ENCODE data around the gene DIDO1. TPM values are rescaled to one million over a fixed set of nuclear protein-coding genes. Genes with fewer than 3 reads are reported as not detected.
A peak's percentile ranks its signal among the peaks of the same experiment; 100 is the strongest.

DIDO1 gene
- total and polyA plus RNA-seq, 2 donors (not counting 1 experiment from before 2014, with no cell fraction given) = 57.6 to 124 TPM

DNA sequence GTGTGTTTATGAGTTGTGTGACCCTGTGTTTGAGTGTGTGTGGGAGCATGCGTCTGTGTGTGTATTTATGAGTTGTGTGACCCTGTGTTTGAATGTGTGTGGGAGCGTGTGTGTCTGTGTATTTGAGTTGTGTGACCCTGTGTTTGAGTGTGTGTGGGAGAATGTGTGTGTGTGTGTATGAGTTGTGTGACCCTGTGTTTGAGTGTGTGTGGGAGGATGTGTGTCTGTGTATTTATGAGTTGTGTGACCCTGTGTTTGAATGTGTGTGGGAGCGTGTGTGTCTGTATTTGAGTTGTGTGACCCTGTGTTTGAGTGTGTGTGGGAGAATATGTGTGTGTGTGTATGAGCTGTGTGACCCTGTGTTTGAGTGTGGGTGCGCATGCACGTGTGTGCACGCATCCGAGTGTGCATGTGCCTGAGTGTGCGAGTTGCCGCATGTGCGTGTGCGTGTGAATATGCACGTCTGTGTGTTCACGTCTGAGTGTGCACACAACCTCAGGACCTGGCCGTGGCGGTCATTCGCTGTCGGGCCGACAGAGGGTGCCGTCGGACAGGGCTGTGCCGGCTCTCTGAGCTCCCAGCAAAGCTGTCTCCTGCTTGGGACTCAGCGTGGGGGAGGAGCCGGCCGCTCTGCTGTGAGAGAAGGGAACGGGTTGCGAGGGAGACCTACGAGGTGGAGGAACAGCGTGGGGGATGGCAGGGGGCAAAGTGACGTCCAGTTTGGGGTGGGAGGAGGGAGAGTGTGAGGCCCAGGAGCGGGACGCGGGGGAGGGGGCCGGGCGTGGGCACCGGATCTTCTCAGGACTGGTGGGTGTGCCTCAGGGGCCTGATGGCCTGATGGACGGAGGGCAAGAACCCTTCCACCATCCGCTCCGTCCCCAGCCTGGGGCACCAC is 45.9 kb upstream of the DIDO1 start:
- peak overlapping the region; percentile 71 for H2AFZ ChIP-seq (ENCODE audit: insufficient read depth, low read depth, low read length, poor library complexity, severe bottlenecking)
- H3K27me3 ChIP-seq (replicated peaks in 1 of 4; ENCODE audit: control extremely low read depth in 1 of 4, control insufficient read depth in 3 of 4, insufficient read depth in 4 of 4, low read length in 3 of 4) = peaks cover 0 to 63% (median 27%) of the 10 kb centered on the region in 4 experiments
- ATAC-seq (ENCODE audit: low read depth) (peak; percentile 96), DNase-seq (peak; percentile 88)
- no peak overlapping the region for H3K27ac ChIP-seq (ENCODE audit: low read length in 2 of 2)
- Mint-ChIP-seq H3K9me3 (ENCODE audit: insufficient read depth) (no peaks in the 10 kb centered on the region), H3K4me3 (peak overlapping the region; percentile 82), H3K4me1 (peaks cover 29% of the 10 kb centered on the region), H3K27me3 (peaks cover 38% of the 10 kb centered on the region), H3K27ac (peak overlapping the region; percentile 37)
- H3K4me2 ChIP-seq (replicated peaks; ENCODE audit: low read depth, low read length, poor library complexity, severe bottlenecking) = peak overlapping the region; percentile 87
- peak overlapping the region; percentile 17 for H3K9ac ChIP-seq (ENCODE audit: low read length)
- ChIA-PET POLR2A (interaction anchor here (1.3 to 1.7 kb wide), 3 partner anchors 18 to 72 kb away, joined by 3 to 12 read pairs (median 7); no protein-coding TSS in a partner anchor), CTCF (interaction anchor here (0.6 to 1.9 kb wide), 22 partner anchors 9 to 251 kb away, joined by 3 to 24 read pairs (median 4); partner anchors contain the start of gene SLC17A9)
- peaks cover 0 to 9% (median 0%) of the 10 kb centered on the region in 3 donors for H3K9me3 ChIP-seq (ENCODE audit: control extremely low read depth in 1 of 3, control insufficient read depth in 2 of 3, insufficient read depth in 1 of 3, low read length in 2 of 3)
- 4% methylated on average over 37 of the region's 38 CpGs for WGBS (ENCODE audit: insufficient coverage)
- intact Hi-C loops (cut with micrococcal nuclease) = loop anchor here (1.0 kb wide), 4 partner anchors 18 to 84 kb away; no protein-coding TSS in a partner anchor
- TF ChIP-seq CTCF (IDR thresholded peaks at IDR 0.05) = peak; percentile 85
- TF ChIP-seq EZH2 (IDR thresholded peaks at IDR 0.05; ENCODE audit: borderline replicate concordance, insufficient read depth, low read depth, low read length, poor library complexity, severe bottlenecking) = no peak
- peak overlapping the region in 3 of 5 experiments; percentile 38 to 49 (median 45) for H3K4me3 ChIP-seq (ENCODE audit: control extremely low read depth in 1 of 5, extremely low read depth in 1 of 5, insufficient read depth in 1 of 5, low read depth in 2 of 5, low read length in 4 of 5)
- no peaks in the 10 kb centered on the region for H4K20me1 ChIP-seq (ENCODE audit: control insufficient read depth, insufficient read depth, low read length, poor library complexity, severe bottlenecking)
- no peaks in the 10 kb centered on the region for H3K79me2 ChIP-seq (ENCODE audit: control insufficient read depth, insufficient read depth, low read length)
- peaks cover 18 to 24% of the 10 kb centered on the region in 2 donors for H3K4me1 ChIP-seq (ENCODE audit: control insufficient read depth in 2 of 2, insufficient read depth in 2 of 2, low read length in 2 of 2)
- no peaks in the 10 kb centered on the region for H3K36me3 ChIP-seq (replicated peaks in 1 of 2; ENCODE audit: control extremely low read depth in 1 of 2, control insufficient read depth in 1 of 2, extremely low read depth in 1 of 2, insufficient read depth in 2 of 2, low read length in 1 of 2)

Measured in B cell (primary cell).